UCSD-AML1 (cell line): ENCODE results near the gene IFITM5.
"Not testable (repeated sequence)": the region's sequence is repeated elsewhere in the genome, so short reads cannot be mapped to it uniquely, and the experiment has no call there.

Source experiments
- DNase-seq: peaks from one replicate; lab custom pipeline; 2025; ENCODE audit not compliant: unreplicated experiment; lab: John Stamatoyannopoulos, UW

Gene IFITM5

GRCh38 chr11:313304-313786, 14.0 kb upstream of the IFITM5 start:
- DNase-seq: peak; percentile 66

GRCh38 chr11:312092-312816, 12.9 kb upstream of the IFITM5 start:
- DNase-seq: no peak

GRCh38 chr11:311013-311748, 11.9 kb upstream of the IFITM5 start:
- not testable (repeated sequence) for DNase-seq

GRCh38 chr11:309979-310572, 10.8 kb upstream of the IFITM5 start:
- DNase-seq: not testable (repeated sequence)

- not testable (repeated sequence) for DNase-seq
Measured at GRCh38 chr11:308740-309665, 9.7 kb upstream of the IFITM5 start.

- DNase-seq: peak; percentile 80
Measured at GRCh38 chr11:307766-308708, 8.7 kb upstream of the IFITM5 start, which contains the start of gene IFITM2. TSS of gene IFITM2 (plus strand) at chr11:307816. CDS start at chr11:308193, 377 bp downstream.

GRCh38 chr11:306645-307371, 7.5 kb upstream of the IFITM5 start:
- peak; percentile 41 for DNase-seq

GRCh38 chr11:305844-306211, 6.5 kb upstream of the IFITM5 start:
- DNase-seq: no peak

GRCh38 chr11:304915-305843, 5.9 kb upstream of the IFITM5 start:
- DNase-seq: peak; percentile 53

GRCh38 chr11:304061-304506, 4.8 kb upstream of the IFITM5 start:
- no peak for DNase-seq

- no peak for DNase-seq
Measured at GRCh38 chr11:303363-303762, 4.0 kb upstream of the IFITM5 start.

GRCh38 chr11:299951-300735, 817 bp upstream of the IFITM5 start:
- no peak for DNase-seq

- no peak for DNase-seq
Measured at GRCh38 chr11:298406-299065, 790 bp downstream of the IFITM5 start.

- DNase-seq: no peak
Measured at GRCh38 chr11:297586-298405, 1.5 kb downstream of the IFITM5 start.

- no peak for DNase-seq
Measured at GRCh38 chr11:297051-297585, 2.2 kb downstream of the IFITM5 start.
